NCI-H526 (cell line): Measurements from ENCODE around the gene STING1.

ENCODE experiments used
- DNase-seq, 2 experiments: peaks; one replicate each; lab custom pipeline; 2025; lab: John Stamatoyannopoulos, UW

The STING1 gene

DNA sequence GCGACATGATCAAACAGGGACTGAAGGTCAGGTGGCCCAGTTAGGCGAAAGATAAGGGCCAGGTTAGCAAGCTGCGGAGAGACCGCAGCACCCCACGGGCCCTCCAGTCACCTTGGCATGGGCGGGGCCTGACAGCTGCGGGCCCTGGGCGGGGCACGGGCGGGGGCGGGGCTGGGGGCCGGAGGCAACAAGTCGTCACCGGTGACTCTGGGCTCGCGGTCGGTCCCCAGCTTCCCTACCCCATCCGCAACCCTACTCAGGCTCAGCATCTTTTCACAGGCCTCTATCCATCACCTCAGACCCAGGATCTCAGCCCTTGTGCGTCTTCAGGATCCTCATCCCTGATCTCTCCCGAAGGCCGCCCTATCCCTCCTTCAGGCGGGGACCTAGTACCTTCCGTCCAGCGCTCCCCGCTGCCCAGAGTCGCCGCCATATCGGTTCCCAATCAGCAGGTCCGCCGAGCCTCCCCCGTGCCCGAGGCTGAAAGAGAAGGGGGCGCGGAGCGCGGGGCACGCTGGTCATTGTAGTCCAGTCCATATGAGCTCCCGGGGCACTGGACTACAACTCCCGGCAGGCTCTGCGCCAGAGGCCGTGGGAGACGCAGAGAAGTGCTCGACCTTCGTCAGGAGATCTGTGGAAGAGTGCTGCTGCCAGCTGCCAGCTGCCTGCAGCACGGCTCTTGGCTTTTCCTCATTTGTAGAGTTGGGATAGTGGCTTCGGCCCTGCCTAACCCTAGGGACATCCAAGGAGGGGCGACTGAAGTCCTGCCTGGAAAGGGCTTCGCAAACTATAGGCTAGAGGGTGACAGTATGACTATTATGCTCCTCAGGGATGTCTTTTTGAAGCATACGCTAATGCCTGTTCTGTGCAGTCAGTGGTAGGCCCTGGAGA, 43.3 kb downstream of the STING1 start, which contains the start of gene DNAJC18:
Gene DNAJC18 (minus strand): TSS at position 513 of the 891 bp plus-strand sequence. CDS start 80 bp downstream, at position 433.
- peak; percentile 91 to 98 for DNase-seq

DNA sequence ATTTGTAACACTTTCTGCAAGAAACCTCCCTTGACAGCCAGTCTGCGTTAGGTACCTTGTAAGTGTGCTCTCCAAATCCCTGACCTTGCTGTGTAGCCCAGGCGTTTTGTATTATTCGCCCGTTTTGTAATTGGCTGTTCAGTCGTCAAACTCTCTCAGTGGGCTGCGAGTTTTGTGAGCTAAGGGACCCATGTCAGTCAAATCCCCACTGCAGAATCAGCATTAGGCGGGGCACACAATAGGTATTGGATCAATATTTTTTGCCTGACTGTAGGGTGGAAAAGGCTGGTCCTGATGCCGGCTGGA, 43.9 kb downstream of the STING1 start:
- no peak for DNase-seq

DNA sequence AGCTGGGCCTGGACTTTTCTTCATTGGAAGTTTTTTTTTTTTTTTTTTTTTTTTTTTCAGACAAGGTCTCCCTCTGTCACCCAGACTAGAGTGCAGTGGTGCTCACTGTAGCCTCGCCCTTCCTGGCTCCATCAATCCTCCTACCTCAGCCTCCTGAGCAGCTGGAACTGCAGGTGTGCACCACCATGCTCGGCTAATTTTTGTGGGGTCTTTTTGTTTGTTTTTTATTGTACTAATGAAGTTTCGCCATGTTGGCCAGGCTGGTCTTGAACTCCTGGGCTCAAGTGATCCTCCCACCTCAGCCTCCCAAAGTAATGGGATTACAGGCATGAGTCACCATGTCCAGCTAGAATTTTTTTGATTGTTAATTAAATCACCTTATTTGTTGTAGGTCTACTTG, 46.9 kb downstream of the STING1 start:
- no peak for DNase-seq

GRCh38 chr5:139431706-139432105, 50.9 kb downstream of the STING1 start:
- DNase-seq, result peak; percentile 28 to 50

GRCh38 chr5:139430015-139430414, 52.5 kb downstream of the STING1 start:
- no peak for DNase-seq

DNA sequence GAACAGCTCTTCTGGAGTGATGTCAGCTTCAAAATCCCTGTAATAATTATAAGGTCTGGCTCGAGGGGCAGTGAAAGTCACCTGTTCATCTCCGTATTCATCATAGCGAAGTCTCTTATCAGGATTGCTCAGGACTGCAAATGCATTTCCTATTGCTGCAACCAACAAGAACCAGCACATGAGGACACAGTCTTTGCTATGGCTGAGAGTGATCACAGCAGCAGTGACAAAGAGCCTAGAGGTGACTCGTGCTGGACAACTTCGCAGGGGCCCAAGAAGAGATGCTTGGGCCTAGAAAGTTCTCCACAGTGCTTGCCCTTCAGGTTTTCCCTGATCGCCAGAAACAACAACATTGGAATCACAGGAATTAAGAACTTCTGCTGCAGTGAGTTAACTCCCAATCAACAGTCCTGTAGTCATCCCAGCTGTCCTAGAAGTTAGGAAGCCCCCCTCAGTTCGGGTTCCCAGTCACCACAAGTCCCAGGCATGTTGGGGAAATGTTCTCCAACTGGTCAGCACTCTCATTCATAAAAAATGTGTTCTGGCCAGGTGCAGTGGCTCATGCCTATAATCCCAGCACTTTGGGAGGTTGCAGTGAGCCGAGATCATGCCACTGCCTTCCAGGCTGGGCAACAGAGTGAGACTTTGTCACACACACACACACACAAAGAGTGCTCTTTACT, 56.2 kb downstream of the STING1 start:
- no peak for DNase-seq
